B cell (primary cell): ENCODE results near the gene HTR2B. TPM values are rescaled to one million over a fixed set of nuclear protein-coding genes. Genes with fewer than 3 reads are reported as not detected.

Experiments
- ATAC-seq: fragments of 200-7000 bp; cut with Tn5 transposase; one replicate; pipeline ENCODE4 v1.10.0; 2021; ENCODE audit warnings: low read depth, mild to moderate bottlenecking, moderate number of reproducible peaks, moderate library complexity
- CTCF ChIA-PET: fragments of 350-600 bp; sonication (Branson Sonifier 250); formaldehyde crosslinking; loops from one replicate; lab custom pipeline; 2021; ENCODE audit warnings: antibody characterized with exemption, inconsistent platforms; lab: Charles Lee
- POLR2A ChIA-PET: fragments of 350-600 bp; sonication (Branson Sonifier 250); formaldehyde crosslinking; loops from one replicate; lab custom pipeline; 2021; ENCODE audit warnings: antibody characterized with exemption; lab: Charles Lee
- DNase-seq: peaks from one replicate; pipeline ENCODE4 v3.0.0; 2013
- H2AFZ ChIP-seq: 2 replicates; pipeline ENCODE4 v1.6.1; 2012; ENCODE audit warnings: mild to moderate bottlenecking, low read depth, low read length; ENCODE audit not compliant: insufficient read depth, poor library complexity, severe bottlenecking
- H3K27ac ChIP-seq, 2 donors: 1 replicate in 1 of 2; 2 replicates in 1 of 2; pipeline ENCODE4 v1.5.1; 2012 to 2013; ENCODE audit warnings: low read length in 2 of 2, mild to moderate bottlenecking in 2 of 2, moderate library complexity in 1 of 2
- H3K27me3 ChIP-seq, 4 experiments: fragments of 200-600 bp in 1 of 4; sonication (generic) in 1 of 4; replicated peaks in 1 of 4; 1 replicate in 2 of 4; 2 replicates in 2 of 4; pipeline versions ENCODE4 v1.6.1 to v1.7.0; 2013 to 2016; ENCODE audit warnings: low read length in 3 of 4, mild to moderate bottlenecking in 2 of 4, mixed read lengths in 1 of 4, moderate library complexity in 1 of 4; ENCODE audit not compliant: insufficient read depth in 4 of 4, control insufficient read depth in 3 of 4; ENCODE audit errors: control extremely low read depth in 1 of 4
- H3K36me3 ChIP-seq, 2 experiments: replicated peaks in 1 of 2; 1 replicate in 1 of 2; 2 replicates in 1 of 2; pipeline versions ENCODE4 v1.6.1 to v1.7.1; 2013; ENCODE audit warnings: low read length in 1 of 2; ENCODE audit not compliant: insufficient read depth in 2 of 2, control insufficient read depth in 1 of 2; ENCODE audit errors: control extremely low read depth in 1 of 2, extremely low read depth in 1 of 2
- H3K4me1 ChIP-seq, 2 donors: fragments of 200-600 bp in 1 of 2; sonication (generic) in 1 of 2; 1 replicate in 1 of 2; 2 replicates in 1 of 2; pipeline versions ENCODE4 v1.5.1 to v1.6.1; 2013 to 2017; ENCODE audit warnings: low read length in 2 of 2; ENCODE audit not compliant: control insufficient read depth in 2 of 2, insufficient read depth in 2 of 2
- H3K4me2 ChIP-seq: replicated peaks from 2 replicates; pipeline ENCODE3; 2012; ENCODE audit warnings: mild to moderate bottlenecking, low read depth, low read length; ENCODE audit not compliant: poor library complexity, severe bottlenecking
- H3K4me3 ChIP-seq, 5 experiments: fragments of 200-600 bp in 1 of 5; sonication (generic) in 1 of 5; 1 replicate in 3 of 5; 2 replicates in 2 of 5; pipeline versions ENCODE4 v1.5.1 to v1.7.0; 2011 to 2016; ENCODE audit warnings: low read length in 4 of 5, mild to moderate bottlenecking in 4 of 5, low read depth in 2 of 5, control low read depth in 1 of 5, moderate library complexity in 1 of 5; ENCODE audit not compliant: insufficient read depth in 1 of 5; ENCODE audit errors: control extremely low read depth in 1 of 5, extremely low read depth in 1 of 5
- H3K79me2 ChIP-seq: fragments of 200-600 bp; sonication (generic); one replicate; pipeline ENCODE4 v1.6.0; 2016; ENCODE audit warnings: low read length; ENCODE audit not compliant: control insufficient read depth, insufficient read depth
- H3K9ac ChIP-seq: fragments of 200-600 bp; sonication (generic); 2 replicates; pipeline ENCODE4 v1.6.1; 2017; ENCODE audit warnings: mild to moderate bottlenecking, low read length, moderate library complexity
- H3K9me3 ChIP-seq, 3 donors: one replicate each; pipeline versions ENCODE4 v1.6.1 to v1.7.1; 2013; ENCODE audit warnings: low read length in 2 of 3; ENCODE audit not compliant: control insufficient read depth in 2 of 3, insufficient read depth in 1 of 3; ENCODE audit errors: control extremely low read depth in 1 of 3
- H4K20me1 ChIP-seq: 2 replicates; pipeline ENCODE4 v1.6.0; 2012; ENCODE audit warnings: mild to moderate bottlenecking, low read length; ENCODE audit not compliant: insufficient read depth, control insufficient read depth, poor library complexity, severe bottlenecking
- H3K27ac Mint-ChIP-seq: one replicate; pipeline ENCODE4 v1.8.0; 2021; ENCODE audit warnings: mixed read lengths
- H3K27me3 Mint-ChIP-seq: one replicate; pipeline ENCODE4 v1.8.0; 2021; ENCODE audit warnings: mixed read lengths
- H3K4me1 Mint-ChIP-seq: one replicate; pipeline ENCODE4 v1.8.0; 2021; ENCODE audit warnings: mixed read lengths
- H3K4me3 Mint-ChIP-seq: one replicate; pipeline ENCODE4 v1.8.0; 2021; ENCODE audit warnings: mixed read lengths
- H3K9me3 Mint-ChIP-seq: one replicate; pipeline ENCODE4 v1.8.0; 2022; ENCODE audit warnings: mixed read lengths; ENCODE audit not compliant: insufficient read depth
- CTCF ChIP-seq: fragments of 200-600 bp; IDR thresholded peaks from one replicate; pipeline ENCODE4 v1.8.0; 2022; ENCODE audit warnings: antibody characterized with exemption, mild to moderate bottlenecking
- EZH2 ChIP-seq: IDR thresholded peaks from 2 replicates; pipeline ENCODE4 v1.6.1; 2012; ENCODE audit warnings: borderline replicate concordance, low read depth, mild to moderate bottlenecking, moderate library complexity, low read length; ENCODE audit not compliant: insufficient read depth, poor library complexity, severe bottlenecking
- WGBS: methylation state at CpG from one replicate; pipeline ENCODE4 v1.1.5; 2013; ENCODE audit warnings: missing lambda C conversion rate; ENCODE audit not compliant: insufficient coverage; 5-methylcytosine and 5-hydroxymethylcytosine counted together
- intact Hi-C: fragments of 100-400 bp; cut with micrococcal nuclease; formaldehyde crosslinking; loops from one replicate; pipeline ENCODE4 v1.10.0; 2022
- polyA plus RNA-seq: library from polyadenylated mRNA; depleted of rRNA; stranded (reverse); fragments of >200 nt; gene quantifications from 2 replicates; pipeline ENCODE4 v1.2.3, GENCODE V29; 2012
- total RNA-seq, 2 donors: library from RNA; stranded (reverse); fragments of 120-200 nt in 1 of 2; gene quantifications; 1 replicate in 1 of 2; 2 replicates in 1 of 2; pipeline versions ENCODE4 v1.2.3 to v1.2.4, GENCODE V29; 2013 to 2022

The HTR2B gene
- total and polyA plus RNA-seq, 2 donors (not counting 1 experiment from before 2014, with no cell fraction given) = not detected

- Histone ChIP-seq H3K4me1 (no peaks in the 10 kb centered on the region), H3K4me2 (no peak overlapping the region), H3K9ac (no peak overlapping the region), H4K20me1 (no peaks in the 10 kb centered on the region), H3K9me3 (no peaks in the 10 kb centered on the region), H3K27me3 (no peaks in the 10 kb centered on the region), H3K79me2 (no peaks in the 10 kb centered on the region), H3K4me3 (no peak overlapping the region), H3K27ac (no peak overlapping the region), H2AFZ (no peak overlapping the region), H3K36me3 (no peaks in the 10 kb centered on the region)
- ChIA-PET POLR2A (interaction anchor here (0.6 kb wide), 1 partner anchor 583 kb away, joined by 3 read pairs; no protein-coding TSS in a partner anchor), CTCF (interaction anchor here (1.1 kb wide), 1 partner anchor 12 kb away, joined by 4 read pairs; no protein-coding TSS in a partner anchor)
- Mint-ChIP-seq H3K4me3 (no peak overlapping the region), H3K27me3 (no peaks in the 10 kb centered on the region), H3K27ac (no peak overlapping the region), H3K9me3 (no peaks in the 10 kb centered on the region), H3K4me1 (peaks cover 10% of the 10 kb centered on the region)
- intact Hi-C loops = no loop called here
- no CpG with 5 or more reads among the region's 1 CpG for WGBS
- ATAC-seq = no peak
- DNase-seq = no peak
- TF ChIP-seq EZH2 (no peak), CTCF (no peak)
Measured at GRCh38 chr2:231129216-231129615, 4.4 kb upstream of the HTR2B start.

- Mint-ChIP-seq H3K4me3 (no peak overlapping the region), H3K27ac (no peak overlapping the region), H3K9me3 (no peaks in the 10 kb centered on the region), H3K27me3 (no peaks in the 10 kb centered on the region), H3K4me1 (peaks cover 8% of the 10 kb centered on the region)
- no peak overlapping the region for H2AFZ ChIP-seq
- TF ChIP-seq EZH2 (no peak), CTCF (no peak)
- no peaks in the 10 kb centered on the region for H4K20me1 ChIP-seq
- H3K27ac ChIP-seq = no peak overlapping the region
- ChIA-PET CTCF (interaction anchor here (1.8 kb wide), 1 partner anchor 16 kb away, joined by 6 read pairs; no protein-coding TSS in a partner anchor), POLR2A (interaction anchor here (0.6 kb wide), 1 partner anchor 584 kb away, joined by 3 read pairs; no protein-coding TSS in a partner anchor)
- H3K9ac ChIP-seq = no peak overlapping the region
- no peaks in the 10 kb centered on the region for H3K9me3 ChIP-seq
- no peak overlapping the region for H3K4me3 ChIP-seq
- no peaks in the 10 kb centered on the region for H3K36me3 ChIP-seq
- ATAC-seq (no peak), DNase-seq (no peak)
- H3K4me1 ChIP-seq = no peaks in the 10 kb centered on the region
- H3K79me2 ChIP-seq = no peaks in the 10 kb centered on the region
- intact Hi-C loops = no loop called here
- no peaks in the 10 kb centered on the region for H3K27me3 ChIP-seq
- H3K4me2 ChIP-seq = no peak overlapping the region
Measured at GRCh38 chr2:231128541-231128940, 3.7 kb upstream of the HTR2B start.
